ENCODE measurements around the gene TOMM5.

GRCh38 chr9:37559125-37559524, 33.3 kb downstream of the TOMM5 start:
- TF ChIP-seq CTCF (conservative IDR thresholded peaks at IDR 0.05) (no peak), ZFX (IDR thresholded peaks at IDR 0.05) (no peak)
